AG04449 (cell line): ENCODE results near the gene MDC1.
A peak's percentile ranks its signal among the peaks of the same experiment; 100 is the strongest.

Source experiments
- CTCF ChIA-PET: fragments of 350-600 bp; formaldehyde crosslinking; extraction: SDS; loops from one replicate; lab custom pipeline; 2021; ENCODE audit warnings: antibody characterized with exemption; lab: Yijun Ruan, JAX
- POLR2A ChIA-PET: fragments of 400-600, 350-600 bp; formaldehyde crosslinking; extraction: SDS; loops from one replicate; lab custom pipeline; 2020; ENCODE audit warnings: antibody characterized with exemption, inconsistent platforms; lab: Yijun Ruan, JAX
- DNase-seq: peaks from one replicate; pipeline ENCODE4 v3.0.0-alpha.2; 2010; ENCODE audit warnings: low read depth, low spot score
- H3K4me3 ChIP-seq: 2 replicates; pipeline ENCODE4 v1.5.1; 2011; ENCODE audit warnings: low read depth, mild to moderate bottlenecking, control low read depth, low read length
- TF ChIP-seq, protein P1 (sequence below): IDR thresholded peaks from one replicate; pipeline ENCODE4 v1.5.1; 2011; ENCODE audit warnings: mild to moderate bottlenecking, moderate library complexity, low read length, control low read depth, inconsistent platforms; ENCODE audit not compliant: insufficient read depth; ENCODE audit errors: missing control alignments

The MDC1 gene

DNA sequence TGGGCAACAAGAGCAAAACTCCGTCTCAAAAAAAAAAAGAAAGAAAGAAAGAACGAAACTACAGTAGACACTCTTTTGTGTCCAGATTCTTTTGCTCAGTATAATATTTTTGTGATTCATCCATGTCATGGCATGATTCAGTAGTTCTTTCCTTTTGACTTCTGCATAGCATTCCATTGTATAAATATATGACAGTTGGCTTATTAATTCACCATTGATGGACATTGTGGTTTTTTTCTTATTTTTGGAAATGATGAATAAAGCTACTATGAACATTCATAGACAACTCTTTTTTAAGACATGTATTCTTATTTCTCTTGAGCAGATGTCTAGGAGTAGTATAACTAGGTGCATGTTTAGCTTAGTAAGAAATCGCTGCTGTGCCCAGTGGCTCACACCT is 37.5 kb upstream of the MDC1 start:
- POLR2A ChIA-PET = interaction anchor here (0.6 to 2.8 kb wide), 9 partner anchors 10 to 150 kb away, joined by 3 to 14 read pairs (median 4); partner anchors contain the start of genes FLOT1 and IER3
- H3K4me3 ChIP-seq = no peak overlapping the region
- TF ChIP-seq, protein P1, sequence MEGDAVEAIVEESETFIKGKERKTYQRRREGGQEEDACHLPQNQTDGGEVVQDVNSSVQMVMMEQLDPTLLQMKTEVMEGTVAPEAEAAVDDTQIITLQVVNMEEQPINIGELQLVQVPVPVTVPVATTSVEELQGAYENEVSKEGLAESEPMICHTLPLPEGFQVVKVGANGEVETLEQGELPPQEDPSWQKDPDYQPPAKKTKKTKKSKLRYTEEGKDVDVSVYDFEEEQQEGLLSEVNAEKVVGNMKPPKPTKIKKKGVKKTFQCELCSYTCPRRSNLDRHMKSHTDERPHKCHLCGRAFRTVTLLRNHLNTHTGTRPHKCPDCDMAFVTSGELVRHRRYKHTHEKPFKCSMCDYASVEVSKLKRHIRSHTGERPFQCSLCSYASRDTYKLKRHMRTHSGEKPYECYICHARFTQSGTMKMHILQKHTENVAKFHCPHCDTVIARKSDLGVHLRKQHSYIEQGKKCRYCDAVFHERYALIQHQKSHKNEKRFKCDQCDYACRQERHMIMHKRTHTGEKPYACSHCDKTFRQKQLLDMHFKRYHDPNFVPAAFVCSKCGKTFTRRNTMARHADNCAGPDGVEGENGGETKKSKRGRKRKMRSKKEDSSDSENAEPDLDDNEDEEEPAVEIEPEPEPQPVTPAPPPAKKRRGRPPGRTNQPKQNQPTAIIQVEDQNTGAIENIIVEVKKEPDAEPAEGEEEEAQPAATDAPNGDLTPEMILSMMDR = no peak
- CTCF ChIA-PET = interaction anchor here (1.1 to 1.2 kb wide), 3 partner anchors 66 to 72 kb away, joined by 3 to 4 read pairs (median 3); no protein-coding TSS in a partner anchor
- DNase-seq = no peak

DNA sequence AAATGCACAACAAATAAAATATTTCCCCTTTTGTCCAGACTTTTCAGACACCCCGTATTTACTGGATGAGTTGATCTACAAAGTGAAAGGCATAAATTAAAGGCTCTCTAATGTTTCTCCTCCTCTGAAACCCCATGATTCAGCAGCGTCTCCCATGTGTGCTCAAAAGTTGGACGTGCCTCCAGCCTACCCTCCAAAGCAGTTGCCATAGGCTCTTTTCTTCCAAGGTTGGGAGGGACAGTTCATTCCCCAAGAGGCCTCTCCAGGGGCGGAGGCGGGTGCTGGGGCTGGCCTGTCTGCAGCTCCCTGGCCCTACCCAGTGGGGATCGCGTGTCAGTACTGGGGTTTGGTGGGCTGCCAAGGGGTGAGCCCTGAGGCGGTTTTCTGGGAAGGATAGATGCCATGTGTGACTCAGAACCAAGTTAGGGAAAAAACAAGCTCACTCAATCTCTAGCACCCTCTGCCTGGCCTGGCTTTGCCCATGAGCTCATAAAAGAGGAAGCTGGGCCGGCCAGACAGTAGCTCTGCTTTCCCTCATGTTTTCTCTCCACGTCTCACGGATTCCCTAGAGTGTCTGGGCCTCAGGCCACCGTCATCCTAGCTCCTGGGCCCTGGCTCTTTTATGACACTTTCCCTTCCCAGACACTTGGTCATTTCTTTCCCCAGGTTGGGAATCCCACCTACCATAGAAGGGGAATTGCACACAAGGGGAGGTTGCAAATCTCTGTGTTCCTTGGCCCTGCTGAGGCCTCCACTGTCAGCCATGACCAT is 35.3 kb upstream of the MDC1 start:
- POLR2A ChIA-PET = interaction anchor here (0.7 to 2.4 kb wide), 25 partner anchors 10 to 162 kb away, joined by 3 to 94 read pairs (median 3); partner anchors contain the start of genes FLOT1, IER3, MDC1 and VARS2
- CTCF ChIA-PET = interaction anchor here (0.8 to 2.6 kb wide), 10 partner anchors 12 to 127 kb away, joined by 3 to 27 read pairs (median 4); partner anchors contain the start of gene DHX16
- DNase-seq = peak; percentile 100

GRCh38 chr6:30750379-30750668 is 33.2 kb upstream of the MDC1 start:
- ChIA-PET CTCF (no interaction called here), POLR2A (no interaction called here)
- H3K4me3 ChIP-seq = no peak overlapping the region
- TF ChIP-seq, protein P1 = no peak
- no peak for DNase-seq

More for the DNA sequence above, 35.3 kb upstream of the MDC1 start:
- H3K4me3 ChIP-seq = 0 out of 2 replicates have a peak overlapping the region, but pooled peaks have one; percentile 4
- TF ChIP-seq, protein P1 = no peak

GRCh38 chr6:30749554-30750378 is 32.7 kb upstream of the MDC1 start:
- ChIA-PET CTCF (interaction anchor here (0.9 to 1.2 kb wide), 3 partner anchors 69 to 337 kb away, joined by 4 to 5 read pairs (median 4); no protein-coding TSS in a partner anchor), POLR2A (interaction anchor here (1.0 kb wide), 1 partner anchor 19 kb away, joined by 5 read pairs; no protein-coding TSS in a partner anchor)
- TF ChIP-seq, protein P1 = no peak
- H3K4me3 ChIP-seq = no peak overlapping the region
- no peak for DNase-seq

- H3K4me3 ChIP-seq = no peak overlapping the region
- DNase-seq = no peak
- TF ChIP-seq, protein P1 = no peak
- ChIA-PET CTCF (interaction anchor here (0.9 to 1.2 kb wide), 3 partner anchors 70 to 338 kb away, joined by 4 to 5 read pairs (median 4); no protein-coding TSS in a partner anchor), POLR2A (interaction anchor here (1.0 to 1.2 kb wide), 2 partner anchors 10 to 20 kb away, joined by 3 to 5 read pairs; no protein-coding TSS in a partner anchor)
Measured at GRCh38 chr6:30748851-30749540, 31.9 kb upstream of the MDC1 start.
